Spleen (tissue), 11 donors: ENCODE data around the gene TXNDC11. TPM values are rescaled to one million over a fixed set of nuclear protein-coding genes. Genes with fewer than 3 reads are reported as not detected.
A peak's percentile ranks its signal among the peaks of the same experiment; 100 is the strongest.

Experiments used
- DNase-seq: peaks from one replicate; pipeline ENCODE4 v3.0.0-alpha.2; 2020
- H3K27ac ChIP-seq, 8 donors: fragments of 200-600 bp; sonication (generic) in 7 of 8; 1 replicate in 4 of 8; 2 replicates in 4 of 8; pipeline versions ENCODE4 v1.5.0 to v1.8.0; 2016 to 2021; ENCODE audit warnings: inconsistent platforms in 4 of 8, mild to moderate bottlenecking in 4 of 8, moderate library complexity in 1 of 8
- H3K27me3 ChIP-seq, 7 donors: fragments of 200-600 bp; sonication (generic) in 6 of 7; replicated peaks in 1 of 7; 1 replicate in 4 of 7; 2 replicates in 3 of 7; pipeline versions ENCODE4 v1.5.0 to v1.8.0; 2016 to 2021; ENCODE audit warnings: inconsistent platforms in 3 of 7, mild to moderate bottlenecking in 1 of 7
- H3K36me3 ChIP-seq, 6 donors: fragments of 200-600 bp; sonication (generic) in 5 of 6; 1 replicate in 4 of 6; 2 replicates in 2 of 6; pipeline versions ENCODE4 v1.5.0 to v1.8.0; 2016 to 2021; ENCODE audit warnings: inconsistent platforms in 2 of 6
- H3K4me1 ChIP-seq, 6 donors: fragments of 200-600 bp; sonication (generic) in 5 of 6; 1 replicate in 3 of 6; 2 replicates in 3 of 6; pipeline versions ENCODE4 v1.5.0 to v1.8.0; 2016 to 2021; ENCODE audit warnings: inconsistent platforms in 3 of 6
- H3K4me3 ChIP-seq, 8 donors: fragments of 200-600 bp; sonication (generic) in 7 of 8; 1 replicate in 4 of 8; 2 replicates in 4 of 8; pipeline versions ENCODE4 v1.5.0 to v1.8.0; 2016 to 2021; ENCODE audit warnings: inconsistent platforms in 4 of 8, mild to moderate bottlenecking in 4 of 8, moderate library complexity in 2 of 8
- H3K9me3 ChIP-seq, 8 donors: fragments of 200-600 bp; sonication (generic) in 7 of 8; 1 replicate in 4 of 8; 2 replicates in 4 of 8; pipeline versions ENCODE4 v1.5.0 to v1.8.0; 2016 to 2021; ENCODE audit warnings: inconsistent platforms in 4 of 8
- POLR2A ChIP-seq, 3 donors: fragments of 450-650 bp; IDR thresholded peaks; one replicate each; pipeline ENCODE4 v1.5.1; 2017; ENCODE audit warnings: antibody characterized with exemption in 3 of 3, mild to moderate bottlenecking in 1 of 3
- POLR2AphosphoS5 ChIP-seq, 3 donors: sonication (generic); formaldehyde crosslinking; IDR thresholded peaks; one replicate each; pipeline ENCODE4 v1.5.1; 2017; ENCODE audit warnings: antibody characterized with exemption in 3 of 3
- WGBS, 5 donors: extraction: QIAGEN DNeasy Blood & Tissue Kit in 3 of 5; methylation state at CpG; one replicate each; pipeline versions ENCODE4 v1.1.5 to v1.1.7; 2013 to 2018; 5-methylcytosine and 5-hydroxymethylcytosine counted together
- intact Hi-C: fragments of 100-400 bp; cut with DNase I; formaldehyde crosslinking; loops from one replicate; pipeline ENCODE4 v1.15.0; 2023; ENCODE audit warnings: low total_unique reads
- polyA plus RNA-seq, 3 donors: library from polyadenylated mRNA; stranded (reverse); fragments of 200-250 nt; gene quantifications; one replicate each; pipeline ENCODE4 v1.2.1, GENCODE V29; 2013
- total RNA-seq, 7 donors: library from RNA; depleted of rRNA in 3 of 7; stranded (reverse); fragments of >200 nt in 3 of 7; fragmentation: NEBNext Ultra II Directional in 4 of 7; extraction: Animal tissue kit (Norgen Biotek cat#: 25700) in 4 of 7; gene quantifications; one replicate each; pipeline versions ENCODE4 v1.1.0 to v1.2.1, GENCODE V29; 2016 to 2021
- TF ChIP-seq, protein P1 (sequence below), 11 experiments: fragments of 200-600 bp in 7 of 11; fragments of 450-650 bp in 4 of 11; sonication (generic) in 4 of 11; IDR thresholded peaks in 8 of 11; conservative IDR thresholded peaks in 3 of 11; 1 replicate in 7 of 11; 2 replicates in 4 of 11; pipeline versions ENCODE4 v1.4.0 to v1.8.0; 2016 to 2021; ENCODE audit warnings: antibody characterized with exemption in 11 of 11, inconsistent platforms in 4 of 11, mild to moderate bottlenecking in 1 of 11
- donor health status: healthy with polysubstance abuse.
- donor health status: DM: no; HTN: no; CAD: no; lungs with moderate emphysema.
- donor health status: DM: no; HTN: no; CAD: no.
- donor health status: Bipolar disorder and iron deficiency.
- donor health status: healthy.
- donor health status: DM: no; HTN: no; CAD: no.
- donor health status: DM: yes; HTN: yes; CAD: no.

The TXNDC11 gene
- total and polyA plus RNA-seq, 10 donors: 28.3 to 104 (median 49.3) TPM

GRCh38 chr16:11722468-11722808, 20.2 kb downstream of the TXNDC11 start:
- intact Hi-C loops: no loop called here
- DNase-seq: no peak
- Histone ChIP-seq H3K36me3 (peaks cover 0 to 100% (median 58%) of the 10 kb centered on the region in 6 donors), H3K27me3 (no peaks in the 10 kb centered on the region), H3K9me3 (no peaks in the 10 kb centered on the region), H3K27ac (peak overlapping the region in 1 of 8 donors; percentile 8), H3K4me1 (peaks cover 0 to 54% (median 4%) of the 10 kb centered on the region in 6 donors), H3K4me3 (no peak overlapping the region)
- WGBS, 5 donors: 54 to 80% (median 67%) methylated on average over 3 of the region's 3 CpGs
- TF ChIP-seq, protein P1, sequence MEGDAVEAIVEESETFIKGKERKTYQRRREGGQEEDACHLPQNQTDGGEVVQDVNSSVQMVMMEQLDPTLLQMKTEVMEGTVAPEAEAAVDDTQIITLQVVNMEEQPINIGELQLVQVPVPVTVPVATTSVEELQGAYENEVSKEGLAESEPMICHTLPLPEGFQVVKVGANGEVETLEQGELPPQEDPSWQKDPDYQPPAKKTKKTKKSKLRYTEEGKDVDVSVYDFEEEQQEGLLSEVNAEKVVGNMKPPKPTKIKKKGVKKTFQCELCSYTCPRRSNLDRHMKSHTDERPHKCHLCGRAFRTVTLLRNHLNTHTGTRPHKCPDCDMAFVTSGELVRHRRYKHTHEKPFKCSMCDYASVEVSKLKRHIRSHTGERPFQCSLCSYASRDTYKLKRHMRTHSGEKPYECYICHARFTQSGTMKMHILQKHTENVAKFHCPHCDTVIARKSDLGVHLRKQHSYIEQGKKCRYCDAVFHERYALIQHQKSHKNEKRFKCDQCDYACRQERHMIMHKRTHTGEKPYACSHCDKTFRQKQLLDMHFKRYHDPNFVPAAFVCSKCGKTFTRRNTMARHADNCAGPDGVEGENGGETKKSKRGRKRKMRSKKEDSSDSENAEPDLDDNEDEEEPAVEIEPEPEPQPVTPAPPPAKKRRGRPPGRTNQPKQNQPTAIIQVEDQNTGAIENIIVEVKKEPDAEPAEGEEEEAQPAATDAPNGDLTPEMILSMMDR (IDR thresholded peaks at IDR 0.05 in 8 of 11, conservative IDR thresholded peaks at IDR 0.05 in 3 of 11): no peak
- TF ChIP-seq POLR2AphosphoS5 (IDR thresholded peaks at IDR 0.05) (no peak), POLR2A (IDR thresholded peaks at IDR 0.05) (no peak)

GRCh38 chr16:11721781-11722467, 20.7 kb downstream of the TXNDC11 start:
- peaks cover 0 to 97% (median 56%) of the 10 kb centered on the region in 6 donors for H3K36me3 ChIP-seq
- H3K4me1 ChIP-seq: peaks cover 0 to 50% (median 2%) of the 10 kb centered on the region in 6 donors
- H3K27ac ChIP-seq: peak overlapping the region in 1 of 8 donors; percentile 8
- DNase-seq: no peak
- no peak for TF ChIP-seq POLR2A (IDR thresholded peaks at IDR 0.05)
- no peak for TF ChIP-seq POLR2AphosphoS5 (IDR thresholded peaks at IDR 0.05)
- TF ChIP-seq, protein P1 (IDR thresholded peaks at IDR 0.05 in 8 of 11, conservative IDR thresholded peaks at IDR 0.05 in 3 of 11): no peak
- intact Hi-C loops: no loop called here
- no peaks in the 10 kb centered on the region for H3K9me3 ChIP-seq
- no peak overlapping the region for H3K4me3 ChIP-seq
- WGBS, 5 donors: 72 to 88% (median 84%) methylated on average over 4 of the region's 4 CpGs
- H3K27me3 ChIP-seq: no peaks in the 10 kb centered on the region

- WGBS, 5 donors: 95 to 98% (median 96%) methylated on average over 4 of the region's 4 CpGs
- Histone ChIP-seq H3K27ac (no peak overlapping the region), H3K36me3 (peaks cover 0 to 91% (median 42%) of the 10 kb centered on the region in 6 donors), H3K9me3 (no peaks in the 10 kb centered on the region), H3K4me3 (no peak overlapping the region), H3K4me1 (peaks cover 0 to 49% (median 4%) of the 10 kb centered on the region in 6 donors), H3K27me3 (no peaks in the 10 kb centered on the region)
- TF ChIP-seq, protein P1 (IDR thresholded peaks at IDR 0.05 in 8 of 11, conservative IDR thresholded peaks at IDR 0.05 in 3 of 11): no peak
- peak in 1 of 3 donors; percentile 5 for TF ChIP-seq POLR2AphosphoS5 (IDR thresholded peaks at IDR 0.05)
- intact Hi-C loops: loop anchor here (10.0 kb wide), 2 partner anchors 315 to 755 kb away; no protein-coding TSS in a partner anchor
- no peak for DNase-seq
Observed at GRCh38 chr16:11719762-11720161, 22.9 kb downstream of the TXNDC11 start.

- Histone ChIP-seq H3K9me3 (no peaks in the 10 kb centered on the region), H3K36me3 (peaks cover 0 to 89% (median 36%) of the 10 kb centered on the region in 6 donors), H3K4me3 (no peak overlapping the region), H3K27me3 (no peaks in the 10 kb centered on the region), H3K27ac (no peak overlapping the region), H3K4me1 (peaks cover 0 to 55% (median 9%) of the 10 kb centered on the region in 6 donors)
- TF ChIP-seq, protein P1 (IDR thresholded peaks at IDR 0.05 in 8 of 11, conservative IDR thresholded peaks at IDR 0.05 in 3 of 11): no peak
- TF ChIP-seq POLR2AphosphoS5 (IDR thresholded peaks at IDR 0.05): no peak
- no peak for DNase-seq
- intact Hi-C loops: loop anchor here (10.0 kb wide), 2 partner anchors 314 to 754 kb away; no protein-coding TSS in a partner anchor
Observed at GRCh38 chr16:11719171-11719570, 23.5 kb downstream of the TXNDC11 start.
